Measurements from ENCODE around the gene CCNT1. TPM values are rescaled to one million over a fixed set of nuclear protein-coding genes. Genes with fewer than 3 reads are reported as not detected.

The CCNT1 gene
- total and polyA plus RNA-seq, 2 of the 13 experiments (the other 11 are each of a cell fraction or from before 2014, with no cell fraction given): 18.0 to 28.2 TPM

DNA sequence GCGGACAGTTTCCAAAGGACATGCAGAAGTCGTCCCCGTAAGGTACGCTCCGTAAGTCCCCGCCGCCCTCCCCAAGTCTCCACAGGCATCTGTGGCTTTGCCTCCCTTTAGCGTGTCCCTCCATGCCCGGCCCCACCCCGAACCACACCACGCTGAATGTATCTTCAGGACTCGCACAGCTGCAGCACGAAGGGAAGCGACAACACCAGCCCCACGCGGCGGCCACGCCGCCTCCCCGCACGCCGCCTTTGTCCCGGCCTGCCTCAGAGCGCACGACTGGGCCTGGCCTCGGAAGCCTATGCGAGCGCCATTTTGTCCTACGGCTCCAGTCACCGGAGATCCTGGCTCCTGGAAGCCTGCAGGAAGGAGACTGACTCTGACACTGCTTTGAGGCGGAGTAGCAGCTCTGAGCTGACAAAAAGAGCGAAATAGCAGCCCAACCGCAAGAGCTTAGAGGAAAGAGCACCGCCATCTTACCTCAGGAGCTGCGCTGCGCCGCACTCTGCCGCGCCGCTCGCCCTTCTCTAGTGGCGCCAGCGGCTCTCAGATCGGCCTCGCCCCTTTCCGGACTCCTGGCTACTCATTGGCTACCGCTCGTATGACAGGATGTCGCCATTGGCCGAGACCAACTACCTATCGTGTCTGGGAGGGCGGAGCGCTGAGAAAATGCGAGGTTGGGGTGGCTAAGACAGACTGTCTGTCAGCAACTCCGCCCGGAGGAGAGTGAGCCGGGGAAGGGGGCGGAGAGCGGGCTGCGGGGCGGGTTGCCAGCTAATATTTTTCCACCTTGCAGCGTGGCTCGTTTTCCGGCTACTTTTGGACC lies 34.6 kb downstream of the CCNT1 start, which contains the start of gene KANSL2 (continued):
- TF ChIP-seq, protein P1, sequence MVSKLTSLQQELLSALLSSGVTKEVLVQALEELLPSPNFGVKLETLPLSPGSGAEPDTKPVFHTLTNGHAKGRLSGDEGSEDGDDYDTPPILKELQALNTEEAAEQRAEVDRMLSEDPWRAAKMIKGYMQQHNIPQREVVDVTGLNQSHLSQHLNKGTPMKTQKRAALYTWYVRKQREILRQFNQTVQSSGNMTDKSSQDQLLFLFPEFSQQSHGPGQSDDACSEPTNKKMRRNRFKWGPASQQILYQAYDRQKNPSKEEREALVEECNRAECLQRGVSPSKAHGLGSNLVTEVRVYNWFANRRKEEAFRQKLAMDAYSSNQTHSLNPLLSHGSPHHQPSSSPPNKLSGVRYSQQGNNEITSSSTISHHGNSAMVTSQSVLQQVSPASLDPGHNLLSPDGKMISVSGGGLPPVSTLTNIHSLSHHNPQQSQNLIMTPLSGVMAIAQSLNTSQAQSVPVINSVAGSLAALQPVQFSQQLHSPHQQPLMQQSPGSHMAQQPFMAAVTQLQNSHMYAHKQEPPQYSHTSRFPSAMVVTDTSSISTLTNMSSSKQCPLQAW (CRISPR knock-in tag; IDR thresholded peaks at IDR 0.05): peak; percentile 90
- TF ChIP-seq, protein P2, sequence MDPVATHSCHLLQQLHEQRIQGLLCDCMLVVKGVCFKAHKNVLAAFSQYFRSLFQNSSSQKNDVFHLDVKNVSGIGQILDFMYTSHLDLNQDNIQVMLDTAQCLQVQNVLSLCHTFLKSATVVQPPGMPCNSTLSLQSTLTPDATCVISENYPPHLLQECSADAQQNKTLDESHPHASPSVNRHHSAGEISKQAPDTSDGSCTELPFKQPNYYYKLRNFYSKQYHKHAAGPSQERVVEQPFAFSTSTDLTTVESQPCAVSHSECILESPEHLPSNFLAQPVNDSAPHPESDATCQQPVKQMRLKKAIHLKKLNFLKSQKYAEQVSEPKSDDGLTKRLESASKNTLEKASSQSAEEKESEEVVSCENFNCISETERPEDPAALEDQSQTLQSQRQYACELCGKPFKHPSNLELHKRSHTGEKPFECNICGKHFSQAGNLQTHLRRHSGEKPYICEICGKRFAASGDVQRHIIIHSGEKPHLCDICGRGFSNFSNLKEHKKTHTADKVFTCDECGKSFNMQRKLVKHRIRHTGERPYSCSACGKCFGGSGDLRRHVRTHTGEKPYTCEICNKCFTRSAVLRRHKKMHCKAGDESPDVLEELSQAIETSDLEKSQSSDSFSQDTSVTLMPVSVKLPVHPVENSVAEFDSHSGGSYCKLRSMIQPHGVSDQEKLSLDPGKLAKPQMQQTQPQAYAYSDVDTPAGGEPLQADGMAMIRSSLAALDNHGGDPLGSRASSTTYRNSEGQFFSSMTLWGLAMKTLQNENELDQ (CRISPR knock-in tag; IDR thresholded peaks at IDR 0.05; ENCODE audit: borderline replicate concordance): no peak
- TF ChIP-seq ZNF331 (CRISPR knock-in tag; IDR thresholded peaks at IDR 0.05) (peak; percentile 78; the same call in 1 of the 2 replicates), ZNF660 (CRISPR knock-in tag; IDR thresholded peaks at IDR 0.05; ENCODE audit: borderline replicate concordance, low read depth) (no peak), THAP11 (CRISPR knock-in tag; IDR thresholded peaks at IDR 0.05) (peak; percentile 72), ZBTB8A (CRISPR knock-in tag; IDR thresholded peaks at IDR 0.05; ENCODE audit: borderline replicate concordance, low read depth) (peak; percentile 22; the same call in 1 of the 2 replicates), YY1 (IDR thresholded peaks at IDR 0.05; ENCODE audit: insufficient read depth, insufficient replicate concordance, low read depth, low read length) (peak; percentile 93), PAF1 (CRISPR knock-in tag; IDR thresholded peaks at IDR 0.05) (no peak), SUZ12 (IDR thresholded peaks at IDR 0.05; ENCODE audit: low read depth, low read length) (no peak), EZH2 (conservative IDR thresholded peaks at IDR 0.05; ENCODE audit: low read depth, low read length) (no peak), ZNF510 (CRISPR knock-in tag; IDR thresholded peaks at IDR 0.05; ENCODE audit: low read depth) (peak; percentile 96; the same call in 1 of the 2 replicates), RAD51 (IDR thresholded peaks at IDR 0.05; ENCODE audit: borderline replicate concordance) (no peak), ZNF12 (CRISPR knock-in tag; IDR thresholded peaks at IDR 0.05) (0 out of 2 replicates have a peak, but pooled peaks have one; percentile 51), ZSCAN9 (CRISPR knock-in tag; IDR thresholded peaks at IDR 0.05; ENCODE audit: borderline replicate concordance) (peak; percentile 90), ZNF24 (IDR thresholded peaks at IDR 0.05) (no peak), ZNF563 (CRISPR knock-in tag; IDR thresholded peaks at IDR 0.05) (peak; percentile 64; the same call in 1 of the 2 replicates), MAFK (conservative IDR thresholded peaks at IDR 0.05 in 1 of 2, IDR thresholded peaks at IDR 0.05 in 1 of 2; ENCODE audit: low read length in 2 of 2) (no peak), HOXA7 (CRISPR knock-in tag; IDR thresholded peaks at IDR 0.05) (no peak; the same call in 1 of the 2 replicates), ZNF484 (CRISPR knock-in tag; IDR thresholded peaks at IDR 0.05; ENCODE audit: borderline replicate concordance, low read depth) (0 out of 2 replicates have a peak, but pooled peaks have one; percentile 42)
- TF ChIP-seq, protein P3, sequence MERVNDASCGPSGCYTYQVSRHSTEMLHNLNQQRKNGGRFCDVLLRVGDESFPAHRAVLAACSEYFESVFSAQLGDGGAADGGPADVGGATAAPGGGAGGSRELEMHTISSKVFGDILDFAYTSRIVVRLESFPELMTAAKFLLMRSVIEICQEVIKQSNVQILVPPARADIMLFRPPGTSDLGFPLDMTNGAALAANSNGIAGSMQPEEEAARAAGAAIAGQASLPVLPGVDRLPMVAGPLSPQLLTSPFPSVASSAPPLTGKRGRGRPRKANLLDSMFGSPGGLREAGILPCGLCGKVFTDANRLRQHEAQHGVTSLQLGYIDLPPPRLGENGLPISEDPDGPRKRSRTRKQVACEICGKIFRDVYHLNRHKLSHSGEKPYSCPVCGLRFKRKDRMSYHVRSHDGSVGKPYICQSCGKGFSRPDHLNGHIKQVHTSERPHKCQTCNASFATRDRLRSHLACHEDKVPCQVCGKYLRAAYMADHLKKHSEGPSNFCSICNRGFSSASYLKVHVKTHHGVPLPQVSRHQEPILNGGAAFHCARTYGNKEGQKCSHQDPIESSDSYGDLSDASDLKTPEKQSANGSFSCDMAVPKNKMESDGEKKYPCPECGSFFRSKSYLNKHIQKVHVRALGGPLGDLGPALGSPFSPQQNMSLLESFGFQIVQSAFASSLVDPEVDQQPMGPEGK (CRISPR knock-in tag; IDR thresholded peaks at IDR 0.05): no peak; the same call in 1 of the 2 replicates
- TF ChIP-seq, protein P4, sequence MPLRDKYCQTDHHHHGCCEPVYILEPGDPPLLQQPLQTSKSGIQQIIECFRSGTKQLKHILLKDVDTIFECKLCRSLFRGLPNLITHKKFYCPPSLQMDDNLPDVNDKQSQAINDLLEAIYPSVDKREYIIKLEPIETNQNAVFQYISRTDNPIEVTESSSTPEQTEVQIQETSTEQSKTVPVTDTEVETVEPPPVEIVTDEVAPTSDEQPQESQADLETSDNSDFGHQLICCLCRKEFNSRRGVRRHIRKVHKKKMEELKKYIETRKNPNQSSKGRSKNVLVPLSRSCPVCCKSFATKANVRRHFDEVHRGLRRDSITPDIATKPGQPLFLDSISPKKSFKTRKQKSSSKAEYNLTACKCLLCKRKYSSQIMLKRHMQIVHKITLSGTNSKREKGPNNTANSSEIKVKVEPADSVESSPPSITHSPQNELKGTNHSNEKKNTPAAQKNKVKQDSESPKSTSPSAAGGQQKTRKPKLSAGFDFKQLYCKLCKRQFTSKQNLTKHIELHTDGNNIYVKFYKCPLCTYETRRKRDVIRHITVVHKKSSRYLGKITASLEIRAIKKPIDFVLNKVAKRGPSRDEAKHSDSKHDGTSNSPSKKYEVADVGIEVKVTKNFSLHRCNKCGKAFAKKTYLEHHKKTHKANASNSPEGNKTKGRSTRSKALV (CRISPR knock-in tag; IDR thresholded peaks at IDR 0.05): peak; percentile 79
